H9 (cell line): ENCODE measurements around the gene KMT2D. TPM values are rescaled to one million over a fixed set of nuclear protein-coding genes. Genes with fewer than 3 reads are reported as not detected.

Source experiments
- DNase-seq: peaks from one replicate; pipeline ENCODE4 v3.0.0-alpha.2; 2017
- H2AFZ ChIP-seq: one replicate; pipeline ENCODE4 v1.6.1; 2013; ENCODE audit warnings: mild to moderate bottlenecking, low read length, control low read depth, moderate library complexity
- H2AK5ac ChIP-seq: 2 replicates; pipeline ENCODE4 v1.6.1; 2013; ENCODE audit warnings: low read length, control low read depth, mixed read lengths; ENCODE audit not compliant: insufficient read length
- H2BK120ac ChIP-seq: one replicate; pipeline ENCODE4 v1.6.1; 2013; ENCODE audit warnings: low read depth, mild to moderate bottlenecking, low read length, control low read depth, inconsistent platforms; ENCODE audit not compliant: poor library complexity, severe bottlenecking
- H2BK12ac ChIP-seq: 2 replicates; pipeline ENCODE4 v1.6.1; 2013; ENCODE audit warnings: low read length, control low read depth, mixed read lengths, low read depth; ENCODE audit not compliant: insufficient read length
- H2BK15ac ChIP-seq: 2 replicates; pipeline ENCODE4 v1.6.1; 2013; ENCODE audit warnings: low read depth, low read length, control low read depth
- H2BK20ac ChIP-seq: one replicate; pipeline ENCODE4 v1.6.1; 2013; ENCODE audit warnings: low read depth, mild to moderate bottlenecking, low read length, control low read depth, inconsistent platforms; ENCODE audit not compliant: poor library complexity, severe bottlenecking
- H2BK5ac ChIP-seq: 2 replicates; pipeline ENCODE4 v1.6.1; 2013; ENCODE audit warnings: low read length, control low read depth, mixed read lengths; ENCODE audit not compliant: insufficient read length
- H3K14ac ChIP-seq: 2 replicates; pipeline ENCODE4 v1.6.1; 2013; ENCODE audit warnings: low read length, control low read depth; ENCODE audit not compliant: insufficient read depth
- H3K18ac ChIP-seq: 2 replicates; pipeline ENCODE4 v1.6.1; 2013; ENCODE audit warnings: low read depth, mild to moderate bottlenecking, mixed read lengths, low read length, control low read depth; ENCODE audit not compliant: insufficient read length
- H3K23ac ChIP-seq: 2 replicates; pipeline ENCODE4 v1.6.1; 2013; ENCODE audit warnings: low read length, control low read depth, mixed read lengths, low read depth; ENCODE audit not compliant: insufficient read length
- H3K23me2 ChIP-seq: 2 replicates; pipeline ENCODE4 v1.6.1; 2013; ENCODE audit warnings: low read depth, mild to moderate bottlenecking, mixed read lengths, low read length, control low read depth; ENCODE audit not compliant: insufficient read length, poor library complexity, severe bottlenecking
- H3K27ac ChIP-seq: 2 replicates; pipeline ENCODE4 v1.5.1; 2013; ENCODE audit warnings: low read length, control low read depth, mixed read lengths, low read depth; ENCODE audit not compliant: insufficient read length
- H3K27me3 ChIP-seq: 2 replicates; pipeline ENCODE4 v1.6.1; 2013; ENCODE audit warnings: low read length, control low read depth, inconsistent platforms; ENCODE audit not compliant: insufficient read depth
- H3K4ac ChIP-seq: 2 replicates; pipeline ENCODE4 v1.6.1; 2013; ENCODE audit warnings: low read depth, mild to moderate bottlenecking, control low read depth, inconsistent platforms, low read length, moderate library complexity
- H3K4me1 ChIP-seq: 2 replicates; pipeline ENCODE4 v1.6.1; 2013; ENCODE audit warnings: low read length, control low read depth, inconsistent platforms; ENCODE audit not compliant: insufficient read depth
- H3K4me2 ChIP-seq: 2 replicates; pipeline ENCODE4 v1.6.1; 2013; ENCODE audit warnings: low read length, control low read depth, mixed read lengths; ENCODE audit not compliant: insufficient read length, insufficient read depth
- H3K56ac ChIP-seq: 2 replicates; pipeline ENCODE4 v1.6.1; 2013; ENCODE audit warnings: low read depth, mild to moderate bottlenecking, mixed read lengths, low read length, control low read depth; ENCODE audit not compliant: insufficient read length
- H3K79me1 ChIP-seq: 2 replicates; pipeline ENCODE4 v1.6.1; 2013; ENCODE audit warnings: low read depth, mild to moderate bottlenecking, moderate library complexity, low read length, control low read depth, inconsistent platforms; ENCODE audit not compliant: insufficient read depth, poor library complexity, severe bottlenecking
- H3K79me2 ChIP-seq: 2 replicates; pipeline ENCODE4 v1.6.1; 2013; ENCODE audit warnings: low read length, control low read depth, inconsistent platforms; ENCODE audit not compliant: insufficient read depth
- H3K9ac ChIP-seq: 2 replicates; pipeline ENCODE4 v1.6.1; 2013; ENCODE audit warnings: low read length, control low read depth, mixed read lengths; ENCODE audit not compliant: insufficient read length; ENCODE audit errors: extremely low read depth
- H3K9me3 ChIP-seq: one replicate; pipeline ENCODE4 v1.6.1; 2013; ENCODE audit warnings: low read depth, low read length, inconsistent platforms; ENCODE audit not compliant: control insufficient read depth
- H3T11ph ChIP-seq: one replicate; pipeline ENCODE4 v1.6.1; 2013; ENCODE audit warnings: mild to moderate bottlenecking, low read length, control low read depth, inconsistent platforms
- H4K20me1 ChIP-seq: one replicate; pipeline ENCODE4 v1.6.1; 2013; ENCODE audit not compliant: control insufficient read depth, insufficient read length, insufficient read depth
- H4K5ac ChIP-seq: 2 replicates; pipeline ENCODE4 v1.6.1; 2013; ENCODE audit warnings: low read depth, mild to moderate bottlenecking, mixed read lengths, low read length, control low read depth; ENCODE audit not compliant: insufficient read length
- H4K8ac ChIP-seq: replicated peaks from 2 replicates; pipeline ENCODE4 v1.6.1; 2013; ENCODE audit warnings: low read length, control low read depth, mixed read lengths, low read depth; ENCODE audit not compliant: insufficient read length
- H4K91ac ChIP-seq: 2 replicates; pipeline ENCODE4 v1.6.1; 2013; ENCODE audit warnings: low read depth, mild to moderate bottlenecking, moderate library complexity, mixed read lengths, low read length, control low read depth; ENCODE audit not compliant: insufficient read length
- H3K27ac Mint-ChIP-seq, 3 experiments: 2 replicates in 2 of 3; 3 replicates in 1 of 3; pipeline ENCODE4 v1.8.0; 2020 to 2021; ENCODE audit warnings: mixed read lengths in 3 of 3, mild to moderate bottlenecking in 1 of 3, moderate library complexity in 1 of 3
- H3K27me3 Mint-ChIP-seq: 2 replicates; pipeline ENCODE4 v1.8.0; 2021; ENCODE audit warnings: low read depth, mild to moderate bottlenecking, moderate library complexity, mixed read lengths
- H3K36me3 Mint-ChIP-seq, 3 experiments: 2 replicates in 2 of 3; 3 replicates in 1 of 3; pipeline ENCODE4 v1.8.0; 2020 to 2021; ENCODE audit warnings: low read depth in 3 of 3, mixed read lengths in 3 of 3; ENCODE audit not compliant: insufficient read depth in 1 of 3
- H3K4me1 Mint-ChIP-seq, 2 experiments: 2 replicates each; pipeline ENCODE4 v1.8.0; 2020; ENCODE audit warnings: mixed read lengths in 2 of 2
- H3K4me3 Mint-ChIP-seq, 2 experiments: 2 replicates in 1 of 2; 3 replicates in 1 of 2; pipeline ENCODE4 v1.8.0; 2020 to 2021; ENCODE audit warnings: mild to moderate bottlenecking in 2 of 2, mixed read lengths in 2 of 2, moderate library complexity in 1 of 2
- H3K9me3 Mint-ChIP-seq, 2 experiments: 2 replicates in 1 of 2; 3 replicates in 1 of 2; pipeline ENCODE4 v1.8.0; 2020; ENCODE audit warnings: mild to moderate bottlenecking in 2 of 2, mixed read lengths in 2 of 2, moderate library complexity in 1 of 2
- CTCF ChIP-seq: fragments of 200-600 bp; sonication (generic); conservative IDR thresholded peaks from 3 replicates; pipeline ENCODE4 v1.8.0; 2021; ENCODE audit warnings: antibody characterized with exemption, mild to moderate bottlenecking
- WGBS: extraction: QIAGEN DNeasy Blood & Tissue Kit; methylation state at CpG from one replicate; pipeline ENCODE4 v1.1.7; 2013; ENCODE audit warnings: missing lambda C conversion rate, low lambda C conversion rate, mixed read lengths; ENCODE audit not compliant: insufficient read length; ENCODE audit errors: extremely low coverage; 5-methylcytosine and 5-hydroxymethylcytosine counted together
- total RNA-seq: library from RNA; stranded (reverse); gene quantifications from 2 replicates; pipeline ENCODE4 v1.2.1, GENCODE V29; 2021

The KMT2D gene
- total RNA-seq, 1 experiment from 2014 or later, result 93.7 TPM

- Histone ChIP-seq H3K27me3 (peaks cover 61% of the 10 kb centered on the region), H3K18ac (no peak overlapping the region), H3K4me2 (peak overlapping the region; percentile 33), H4K5ac (no peak overlapping the region), H3K79me1 (no peaks in the 10 kb centered on the region), H2BK120ac (no peak overlapping the region), H2BK20ac (no peak overlapping the region), H2BK5ac (no peak overlapping the region), H3K23me2 (peaks cover 12% of the 10 kb centered on the region), H2AK5ac (no peak overlapping the region), H3K4ac (no peak overlapping the region), H3K27ac (no peak overlapping the region), H4K20me1 (peaks cover 8% of the 10 kb centered on the region), H3K79me2 (no peaks in the 10 kb centered on the region), H4K91ac (no peak overlapping the region), H3K56ac (no peak overlapping the region), H3T11ph (no peak overlapping the region), H2AFZ (no peak overlapping the region), H3K4me1 (no peaks in the 10 kb centered on the region), H2BK12ac (no peak overlapping the region), H3K9me3 (no peaks in the 10 kb centered on the region), H3K23ac (no peak overlapping the region), H4K8ac (no peak overlapping the region), H2BK15ac (no peak overlapping the region), H3K14ac (no peak overlapping the region), H3K9ac (no peak overlapping the region)
- TF ChIP-seq CTCF, result no peak
- peak overlapping the region in 1 of 2 experiments; percentile 62; a peak in 1 of 5 replicates for H3K4me3 Mint-ChIP-seq
- H3K27me3 Mint-ChIP-seq, result peaks cover 98% of the 10 kb centered on the region
- no CpG with 5 or more reads among the region's 6 CpGs for WGBS
- peaks cover 0 to 2% (median 0%) of the 10 kb centered on the region in 3 experiments; a peak in 2 of 7 replicates for H3K36me3 Mint-ChIP-seq
- no peak for DNase-seq
- H3K27ac Mint-ChIP-seq, result no peak overlapping the region
- H3K4me1 Mint-ChIP-seq, result peaks cover 28 to 51% of the 10 kb centered on the region in 2 experiments
- H3K9me3 Mint-ChIP-seq, result no peaks in the 10 kb centered on the region
These were observed 28.3 kb upstream of the KMT2D start for GRCh38 chr12:49088932-49089330.
